Glomerular visceral epithelial cell (primary cell): ENCODE data around the gene MRPS30.
"Not testable (repeated sequence)": the region's sequence is repeated elsewhere in the genome, so short reads cannot be mapped to it uniquely, and the experiment has no call there.

Source experiments
- DNase-seq: peaks from one replicate; pipeline ENCODE4 v3.0.0-alpha.2; 2016; ENCODE audit errors: extremely low spot score

MRPS30 gene

DNA sequence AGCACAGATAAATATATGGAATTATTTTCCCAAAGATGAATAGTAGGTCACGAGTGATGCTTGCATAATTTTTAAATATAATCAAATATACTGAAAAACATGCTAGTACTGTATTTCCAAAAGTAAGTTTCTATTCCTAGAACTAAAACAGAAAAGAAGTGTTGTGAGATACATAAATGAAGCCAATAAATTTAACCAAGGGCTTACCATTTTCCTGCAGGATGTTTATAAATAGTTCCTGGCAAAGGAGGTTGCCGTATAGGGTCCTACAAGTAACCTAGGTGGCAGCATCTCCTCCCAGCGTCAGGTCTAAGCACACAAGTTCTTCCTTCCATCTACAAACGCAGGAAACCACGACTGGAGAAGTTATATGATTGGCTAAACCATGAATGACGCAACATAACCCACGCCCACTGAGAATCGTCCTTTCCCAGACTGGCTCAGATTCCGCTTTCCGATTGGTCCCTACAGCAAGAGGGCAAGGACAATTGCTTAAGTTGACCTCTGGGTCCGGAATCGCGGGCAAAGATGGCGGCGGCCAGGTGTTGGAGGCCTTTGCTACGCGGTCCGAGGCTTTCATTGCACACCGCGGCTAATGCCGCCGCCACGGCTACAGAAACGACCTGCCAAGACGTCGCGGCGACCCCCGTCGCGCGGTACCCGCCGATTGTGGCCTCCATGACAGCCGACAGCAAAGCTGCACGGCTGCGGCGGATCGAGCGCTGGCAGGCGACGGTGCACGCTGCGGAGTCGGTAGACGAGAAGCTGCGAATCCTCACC, at the start of gene MRPS30:
Gene MRPS30, plus strand, starts transcription at position 513 of the 780 bp plus-strand sequence. Its CDS starts 16 bp downstream, at position 529.
- DNase-seq = peak; percentile 99

DNA sequence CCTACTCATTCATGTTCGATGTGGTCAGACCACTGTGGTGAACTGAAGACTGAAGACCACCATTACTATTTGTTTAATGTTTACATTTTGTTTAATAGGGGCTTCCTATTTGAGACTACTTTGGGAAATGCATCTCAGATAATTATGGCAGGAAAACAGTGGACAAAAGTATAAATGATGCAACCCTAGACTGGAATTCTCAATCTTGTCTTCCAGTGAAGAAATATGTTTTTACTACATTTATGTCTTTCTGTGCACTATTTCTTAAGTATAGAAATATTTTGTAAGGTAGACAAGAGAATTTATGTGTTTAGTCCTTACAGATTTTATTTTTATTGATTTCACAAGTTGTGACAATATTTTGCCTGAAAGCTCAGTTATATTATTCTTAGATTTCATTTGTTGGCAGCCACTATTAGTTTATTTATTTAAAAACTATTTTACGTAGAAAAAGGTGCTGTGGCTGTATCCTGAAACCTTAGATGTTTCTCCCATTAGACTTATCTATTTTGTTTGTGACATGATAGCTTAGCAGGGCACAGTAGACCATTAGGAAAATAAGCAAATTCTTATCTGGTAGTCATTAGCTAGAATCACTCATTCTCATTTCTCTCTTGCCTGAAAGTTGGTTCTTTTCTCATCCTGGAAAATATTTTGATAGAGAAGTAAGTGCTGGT, 39.4 kb upstream of the MRPS30 start:
- no peak for DNase-seq

- DNase-seq = no peak
Measured at GRCh38 chr5:44769877-44770209, 38.9 kb upstream of the MRPS30 start.

- DNase-seq = no peak
Measured at GRCh38 chr5:44770780-44771717, 37.7 kb upstream of the MRPS30 start.

GRCh38 chr5:44772397-44772796, 36.4 kb upstream of the MRPS30 start:
- not testable (repeated sequence) for DNase-seq

GRCh38 chr5:44774279-44774880, 34.4 kb upstream of the MRPS30 start:
- peak; percentile 51 for DNase-seq

GRCh38 chr5:44779167-44779566, 29.6 kb upstream of the MRPS30 start:
- no peak for DNase-seq

DNA sequence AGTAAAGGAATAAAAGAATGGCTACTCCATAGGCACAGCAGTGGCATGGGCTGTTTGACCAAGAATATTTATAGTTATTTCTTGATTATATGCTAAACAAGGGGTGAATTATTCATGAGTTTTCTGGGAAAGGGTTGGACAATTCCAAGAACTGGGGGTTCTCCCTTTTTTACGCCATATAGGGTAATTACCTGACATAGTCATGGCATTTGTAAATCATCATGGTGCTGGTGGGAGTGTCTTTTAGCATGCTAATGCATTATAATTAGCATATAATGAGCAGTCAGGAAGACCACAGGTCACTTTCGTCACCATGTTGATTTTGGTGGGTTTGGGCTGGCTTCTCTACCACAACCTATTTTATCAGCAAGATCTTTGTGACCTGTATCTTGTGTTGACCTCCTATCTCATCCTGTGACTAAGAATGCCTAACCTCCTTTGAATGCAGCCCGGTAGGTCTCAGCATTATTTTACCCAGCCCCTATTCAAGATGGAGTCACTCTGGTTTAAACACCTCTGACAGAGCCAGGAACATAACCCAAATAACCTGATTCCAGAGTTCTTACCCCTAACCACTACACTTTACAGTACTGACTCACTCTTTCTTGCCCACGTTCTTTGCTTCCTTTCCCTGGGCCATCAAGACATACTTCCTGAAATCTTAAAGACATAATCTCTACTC, 25.0 kb upstream of the MRPS30 start:
- DNase-seq = no peak

DNA sequence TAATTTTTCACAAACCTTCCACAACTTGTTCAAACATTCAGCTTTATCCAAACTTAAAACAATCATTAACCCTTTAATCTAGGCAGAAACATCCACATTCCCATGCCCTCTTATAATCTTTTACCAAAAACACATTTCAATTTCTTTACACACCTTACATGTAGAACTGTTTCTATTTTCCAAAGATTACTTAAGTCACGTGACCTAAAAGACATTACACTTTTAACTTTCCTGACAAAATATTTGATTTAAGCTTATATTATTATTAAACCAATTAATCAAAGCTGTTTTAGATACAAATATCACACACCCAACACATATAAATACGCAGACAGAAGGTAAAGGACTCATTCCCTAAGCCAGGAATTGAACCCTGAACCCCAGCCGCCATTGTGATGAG, 21.0 kb upstream of the MRPS30 start:
- no peak for DNase-seq

GRCh38 chr5:44789372-44789995, 19.3 kb upstream of the MRPS30 start:
- peak; percentile 44 for DNase-seq

DNA sequence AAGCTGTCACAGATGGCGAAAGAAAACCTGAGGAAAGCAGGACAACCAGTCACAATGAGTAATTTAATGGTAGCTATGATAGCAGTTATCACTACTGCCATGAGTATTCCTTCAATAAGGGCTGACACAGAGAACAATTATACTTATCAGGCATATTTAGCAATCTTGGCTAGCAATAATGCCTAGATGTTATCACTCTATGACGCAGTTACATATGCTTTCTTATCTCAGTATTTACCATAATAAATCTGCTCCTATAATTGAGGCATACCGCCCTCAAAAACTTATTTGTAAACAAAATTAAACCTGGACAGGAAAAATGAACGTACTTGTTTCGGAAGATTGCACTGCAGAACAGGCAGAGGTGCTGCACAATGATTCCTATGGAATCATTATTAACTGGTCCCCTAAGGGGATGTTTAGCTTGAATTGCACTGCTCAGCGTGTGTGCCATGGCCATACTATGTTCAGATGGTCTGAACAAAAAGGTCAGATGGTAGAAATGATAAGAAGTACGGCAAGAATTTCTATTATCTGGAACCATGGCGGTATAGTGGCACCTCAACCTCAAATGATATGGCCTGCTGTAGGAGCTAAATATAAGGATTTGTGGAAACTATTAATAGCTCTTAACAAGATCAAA, 16.6 kb upstream of the MRPS30 start:
- DNase-seq = not testable (repeated sequence)

DNA sequence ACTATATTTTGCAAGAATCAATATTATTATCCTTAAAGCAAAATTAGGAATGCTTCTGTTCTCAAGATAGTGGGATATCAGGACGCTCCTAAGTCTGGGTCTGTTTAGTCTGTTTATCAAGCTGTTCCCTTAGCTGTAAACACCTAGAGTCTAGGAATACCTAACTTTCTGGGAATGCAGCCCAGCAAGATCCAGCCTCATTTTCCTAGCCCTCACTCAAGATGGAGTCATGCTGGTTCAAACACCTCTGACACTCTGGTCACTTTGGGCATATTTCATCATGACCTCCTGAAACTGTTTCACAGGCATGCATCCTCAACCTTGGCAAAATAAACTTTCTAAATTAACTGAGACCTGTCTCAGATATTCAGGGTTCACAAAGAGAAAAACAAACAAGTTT, 14.4 kb upstream of the MRPS30 start:
- no peak for DNase-seq

DNA sequence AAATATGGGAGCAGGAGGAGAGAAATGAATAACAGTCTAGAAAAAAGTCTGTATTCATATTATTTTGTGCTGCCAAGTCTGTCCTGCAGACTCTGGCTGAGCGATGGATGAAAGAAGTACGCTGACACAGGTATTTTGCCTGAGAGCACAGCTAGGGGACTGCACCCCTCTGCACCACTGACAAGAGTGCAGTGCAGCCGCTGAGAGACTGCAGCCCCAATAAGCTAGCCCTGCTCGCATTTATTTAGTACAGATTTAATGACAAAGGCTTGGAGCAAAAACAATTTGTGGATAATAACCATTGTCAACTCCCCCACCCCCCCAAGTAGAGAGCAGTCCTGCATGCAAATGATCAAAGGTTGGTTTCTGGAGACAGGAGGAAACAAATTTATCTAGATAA, 13.3 kb upstream of the MRPS30 start:
- DNase-seq = no peak

- DNase-seq = no peak
Measured at GRCh38 chr5:44797841-44798240, 10.9 kb upstream of the MRPS30 start.

- no peak for DNase-seq
Measured at GRCh38 chr5:44801992-44802391, 6.8 kb upstream of the MRPS30 start.

DNA sequence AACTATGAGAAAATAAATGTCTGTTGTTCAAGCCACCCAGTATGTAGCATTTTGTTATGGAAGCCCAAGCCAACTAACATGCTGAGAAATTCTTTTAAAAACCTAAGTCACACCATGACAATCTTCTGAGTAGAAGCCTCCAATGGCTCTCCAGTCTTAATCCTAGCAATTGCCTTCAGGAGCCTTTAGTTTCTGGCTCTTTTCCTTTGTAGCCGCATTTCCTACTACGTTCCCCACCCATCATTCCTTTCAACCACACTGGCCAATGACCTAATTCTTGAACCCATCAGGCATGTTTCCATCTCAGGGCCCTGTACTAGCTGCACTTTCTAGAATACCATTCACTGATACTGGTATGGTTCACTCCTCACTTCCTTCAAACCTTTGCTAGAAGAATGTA, 2.1 kb upstream of the MRPS30 start:
- no peak for DNase-seq

DNA sequence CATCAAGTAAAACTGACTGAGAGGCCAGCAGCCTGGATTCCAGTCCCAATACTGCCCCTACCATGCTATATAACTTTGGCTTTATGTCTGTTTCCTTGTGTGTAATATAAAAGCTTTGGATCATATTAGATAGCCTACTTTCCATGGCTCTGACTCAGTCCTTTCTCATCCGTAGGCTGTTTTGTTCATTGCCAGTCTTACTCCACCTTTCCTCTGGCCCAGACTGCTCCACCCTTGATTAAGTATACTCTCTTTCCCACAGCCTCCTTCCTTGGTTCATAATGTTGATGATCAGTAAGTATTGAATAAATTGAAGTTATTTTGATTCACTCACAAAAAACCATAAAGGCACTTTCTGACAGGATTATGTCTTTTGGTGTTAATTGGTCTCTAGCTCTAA, 1.5 kb upstream of the MRPS30 start:
- peak; percentile 12 for DNase-seq

DNA sequence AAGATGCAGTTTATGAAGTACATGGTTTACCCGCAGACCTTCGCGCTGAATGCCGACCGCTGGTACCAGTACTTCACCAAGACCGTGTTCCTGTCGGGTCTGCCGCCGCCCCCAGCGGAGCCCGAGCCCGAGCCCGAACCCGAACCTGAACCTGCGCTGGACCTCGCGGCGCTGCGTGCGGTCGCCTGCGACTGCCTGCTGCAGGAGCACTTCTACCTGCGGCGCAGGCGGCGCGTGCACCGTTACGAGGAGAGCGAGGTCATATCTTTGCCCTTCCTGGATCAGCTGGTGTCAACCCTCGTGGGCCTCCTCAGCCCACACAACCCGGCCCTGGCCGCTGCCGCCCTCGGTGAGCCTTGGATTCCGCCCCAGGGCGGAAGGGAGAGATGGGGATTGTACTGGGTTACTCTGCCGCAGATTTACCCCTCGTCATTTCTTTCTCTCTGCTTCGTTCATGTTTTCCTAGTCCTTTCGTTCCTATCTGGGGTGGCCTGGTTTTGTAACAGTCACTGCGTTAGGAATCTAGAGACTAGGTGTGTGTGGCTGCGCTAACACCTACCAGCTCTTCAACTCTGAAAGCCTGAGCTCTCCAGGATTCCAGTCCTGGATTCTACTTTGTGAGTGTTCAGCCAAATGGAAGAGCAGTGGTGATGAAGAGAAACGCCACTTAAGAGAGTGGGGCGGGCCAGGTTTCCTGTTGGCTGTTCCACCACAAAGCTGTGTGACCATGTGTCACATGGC, 638 bp downstream of the MRPS30 start:
- peak; percentile 67 for DNase-seq

DNA sequence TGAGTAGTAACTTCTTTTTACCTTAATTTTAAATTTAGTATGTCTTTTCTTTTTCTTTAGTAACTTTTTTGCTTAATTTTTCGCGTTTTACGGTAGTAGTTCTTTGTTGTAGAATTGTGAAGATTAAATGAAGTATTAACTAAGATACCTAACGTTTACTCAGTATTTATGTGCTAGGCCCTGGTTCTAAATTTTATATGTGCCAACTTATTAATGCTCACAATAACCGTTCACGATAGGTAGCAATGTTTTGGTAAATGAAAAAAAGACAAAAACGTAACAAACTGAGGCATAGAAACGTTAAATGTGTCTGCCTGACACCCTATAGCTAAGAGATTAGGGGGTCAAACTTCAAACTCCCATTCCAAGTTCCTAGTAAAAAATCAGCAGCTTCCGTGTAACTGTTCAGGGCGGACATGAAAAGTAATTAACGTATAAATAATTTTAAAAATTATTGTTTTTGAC, 1.2 kb downstream of the MRPS30 start:
- no peak for DNase-seq

DNA sequence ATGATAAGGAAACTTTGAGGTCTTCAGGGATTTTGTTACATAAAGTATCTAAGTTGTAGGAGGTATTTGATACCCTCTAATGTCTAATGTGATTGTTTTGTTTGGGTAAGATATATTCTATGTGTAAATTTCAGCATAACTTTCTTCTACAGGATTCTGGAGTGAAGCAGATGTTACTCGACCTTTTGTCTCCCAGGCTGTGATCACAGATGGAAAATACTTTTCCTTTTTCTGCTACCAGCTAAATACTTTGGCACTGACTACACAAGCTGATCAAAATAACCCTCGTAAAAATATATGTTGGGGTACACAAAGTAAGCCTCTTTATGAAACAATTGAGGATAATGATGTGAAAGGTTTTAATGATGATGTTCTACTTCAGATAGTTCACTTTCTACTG, 6.0 kb downstream of the MRPS30 start:
- DNase-seq = no peak
